Activated naive CD8-positive, alpha-beta T cell (primary cell): ENCODE results near the gene TMEM259.

Experiments
- H3K27ac Mint-ChIP-seq: one replicate; pipeline ENCODE4 v1.8.0; 2021; ENCODE audit warnings: mixed read lengths
- H3K27me3 Mint-ChIP-seq: one replicate; pipeline ENCODE4 v1.8.0; 2021; ENCODE audit warnings: mixed read lengths
- H3K36me3 Mint-ChIP-seq: one replicate; pipeline ENCODE4 v1.8.0; 2021; ENCODE audit warnings: mixed read lengths
- H3K4me1 Mint-ChIP-seq: one replicate; pipeline ENCODE4 v1.8.0; 2021; ENCODE audit warnings: low read depth, mixed read lengths
- H3K4me3 Mint-ChIP-seq: one replicate; pipeline ENCODE4 v1.8.0; 2021; ENCODE audit warnings: mild to moderate bottlenecking, mixed read lengths
- H3K9me3 Mint-ChIP-seq: one replicate; pipeline ENCODE4 v1.8.0; 2021; ENCODE audit warnings: low read depth, mixed read lengths

The TMEM259 gene

GRCh38 chr19:1017115-1017905, 3.6 kb downstream of the TMEM259 start:
- H3K4me3 Mint-ChIP-seq, result peak overlapping the region; percentile 65

GRCh38 chr19:1016647-1017114, 4.2 kb downstream of the TMEM259 start:
- Mint-ChIP-seq H3K4me1 (peaks cover 36% of the 10 kb centered on the region), H3K9me3 (no peaks in the 10 kb centered on the region)

More at GRCh38 chr19:1017115-1017905, 3.6 kb downstream of the TMEM259 start:
- H3K36me3 Mint-ChIP-seq, result no peaks in the 10 kb centered on the region
- H3K4me1 Mint-ChIP-seq, result peaks cover 37% of the 10 kb centered on the region
- H3K27ac Mint-ChIP-seq, result peak overlapping the region; percentile 66
- no peaks in the 10 kb centered on the region for H3K27me3 Mint-ChIP-seq
- H3K9me3 Mint-ChIP-seq, result no peaks in the 10 kb centered on the region

GRCh38 chr19:1015782-1016646, 4.9 kb downstream of the TMEM259 start:
- Mint-ChIP-seq H3K27ac (peak overlapping the region; percentile 28), H3K4me3 (peak overlapping the region; percentile 17), H3K9me3 (no peaks in the 10 kb centered on the region), H3K4me1 (peaks cover 31% of the 10 kb centered on the region), H3K36me3 (no peaks in the 10 kb centered on the region), H3K27me3 (no peaks in the 10 kb centered on the region)

More at GRCh38 chr19:1016647-1017114, 4.2 kb downstream of the TMEM259 start:
- peak overlapping the region; percentile 66 for H3K27ac Mint-ChIP-seq
- no peaks in the 10 kb centered on the region for H3K27me3 Mint-ChIP-seq
- H3K4me3 Mint-ChIP-seq, result peak overlapping the region; percentile 65
- H3K36me3 Mint-ChIP-seq, result no peaks in the 10 kb centered on the region

- Mint-ChIP-seq H3K4me1 (peaks cover 31% of the 10 kb centered on the region), H3K9me3 (no peaks in the 10 kb centered on the region), H3K27me3 (no peaks in the 10 kb centered on the region), H3K27ac (no peak overlapping the region), H3K4me3 (no peak overlapping the region), H3K36me3 (no peaks in the 10 kb centered on the region)
Observed at GRCh38 chr19:1015061-1015781, 5.7 kb downstream of the TMEM259 start.

- Mint-ChIP-seq H3K36me3 (no peaks in the 10 kb centered on the region), H3K9me3 (no peaks in the 10 kb centered on the region), H3K4me3 (no peak overlapping the region), H3K4me1 (peaks cover 29% of the 10 kb centered on the region), H3K27me3 (no peaks in the 10 kb centered on the region), H3K27ac (no peak overlapping the region)
Observed at GRCh38 chr19:1014161-1015060, 6.5 kb downstream of the TMEM259 start.

- H3K27ac Mint-ChIP-seq, result no peak overlapping the region
- peaks cover 22% of the 10 kb centered on the region for H3K4me1 Mint-ChIP-seq
- no peaks in the 10 kb centered on the region for H3K36me3 Mint-ChIP-seq
- H3K27me3 Mint-ChIP-seq, result no peaks in the 10 kb centered on the region
- H3K9me3 Mint-ChIP-seq, result no peaks in the 10 kb centered on the region
- no peak overlapping the region for H3K4me3 Mint-ChIP-seq
Observed at GRCh38 chr19:1013218-1013617, 7.7 kb downstream of the TMEM259 start.

- Mint-ChIP-seq H3K27me3 (no peaks in the 10 kb centered on the region), H3K4me1 (peaks cover 16% of the 10 kb centered on the region), H3K36me3 (no peaks in the 10 kb centered on the region), H3K27ac (no peak overlapping the region), H3K4me3 (no peak overlapping the region), H3K9me3 (no peaks in the 10 kb centered on the region)
Observed at GRCh38 chr19:1012334-1012733, 8.6 kb downstream of the TMEM259 start.

- Mint-ChIP-seq H3K9me3 (no peaks in the 10 kb centered on the region), H3K4me3 (no peak overlapping the region), H3K27ac (no peak overlapping the region)
Observed at GRCh38 chr19:1011831-1012333, 9.0 kb downstream of the TMEM259 start.

GRCh38 chr19:1010586-1011510, 10.1 kb downstream of the TMEM259 start:
- Mint-ChIP-seq H3K36me3 (no peaks in the 10 kb centered on the region), H3K27ac (no peak overlapping the region), H3K4me3 (no peak overlapping the region), H3K9me3 (no peaks in the 10 kb centered on the region), H3K27me3 (no peaks in the 10 kb centered on the region), H3K4me1 (peaks cover 6% of the 10 kb centered on the region)

More at GRCh38 chr19:1011831-1012333, 9.0 kb downstream of the TMEM259 start:
- peaks cover 11% of the 10 kb centered on the region for H3K4me1 Mint-ChIP-seq
- no peaks in the 10 kb centered on the region for H3K36me3 Mint-ChIP-seq
- H3K27me3 Mint-ChIP-seq, result no peaks in the 10 kb centered on the region

- Mint-ChIP-seq H3K4me1 (peaks cover 3% of the 10 kb centered on the region), H3K27me3 (no peaks in the 10 kb centered on the region), H3K36me3 (no peaks in the 10 kb centered on the region), H3K9me3 (no peaks in the 10 kb centered on the region), H3K27ac (no peak overlapping the region), H3K4me3 (no peak overlapping the region)
Observed at GRCh38 chr19:1009981-1010538, 10.9 kb downstream of the TMEM259 start.

GRCh38 chr19:1009041-1009980, 11.6 kb downstream of the TMEM259 start:
- H3K36me3 Mint-ChIP-seq, result no peaks in the 10 kb centered on the region
- H3K27ac Mint-ChIP-seq, result no peak overlapping the region
- H3K27me3 Mint-ChIP-seq, result no peaks in the 10 kb centered on the region
- H3K9me3 Mint-ChIP-seq, result no peaks in the 10 kb centered on the region
- H3K4me3 Mint-ChIP-seq, result no peak overlapping the region
- H3K4me1 Mint-ChIP-seq, result peaks cover 3% of the 10 kb centered on the region
